ENCODE data around the gene PSMD10. TPM values are rescaled to one million over a fixed set of nuclear protein-coding genes. Genes with fewer than 3 reads are reported as not detected.

Gene PSMD10
- total RNA-seq, 2 experiments from 2014 or later = 32.9 to 33.7 TPM

- Mint-ChIP-seq H3K9me3 (no peaks in the 10 kb centered on the region), H3K27ac (no peak overlapping the region), H3K4me3 (no peak overlapping the region), H3K27me3 (no peaks in the 10 kb centered on the region), H3K36me3 (ENCODE audit: low read depth) (no peaks in the 10 kb centered on the region), H3K4me1 (peaks cover 3% of the 10 kb centered on the region)
- POLR2A ChIA-PET = no interaction called here
- CTCF ChIA-PET = no interaction called here
- DNase-seq = no peak
Observed at GRCh38 chrX:108064001-108064400, 27.3 kb downstream of the PSMD10 start.

- H3K9me3 Mint-ChIP-seq = no peaks in the 10 kb centered on the region
- no peaks in the 10 kb centered on the region for H3K36me3 Mint-ChIP-seq (ENCODE audit: low read depth)
- DNase-seq = no peak
- POLR2A ChIA-PET = no interaction called here
- peaks cover 3% of the 10 kb centered on the region for H3K4me1 Mint-ChIP-seq
- H3K4me3 Mint-ChIP-seq = no peak overlapping the region
- no peak overlapping the region for H3K27ac Mint-ChIP-seq
- H3K27me3 Mint-ChIP-seq = peaks cover 6% of the 10 kb centered on the region
- CTCF ChIA-PET = interaction anchor here (2.5 kb wide), 1 partner anchor 11 kb away, joined by 8 read pairs; no protein-coding TSS in a partner anchor
Observed at GRCh38 chrX:108059801-108060200, 31.5 kb downstream of the PSMD10 start.

GRCh38 chrX:108055546-108055945, 35.8 kb downstream of the PSMD10 start:
- H3K36me3 Mint-ChIP-seq (ENCODE audit: low read depth) = no peaks in the 10 kb centered on the region
- H3K27me3 Mint-ChIP-seq = peaks cover 12% of the 10 kb centered on the region
- POLR2A ChIA-PET = no interaction called here
- no peak overlapping the region for H3K27ac Mint-ChIP-seq
- CTCF ChIA-PET = no interaction called here
- no peak for DNase-seq
- H3K4me1 Mint-ChIP-seq = peaks cover 3% of the 10 kb centered on the region
- no peaks in the 10 kb centered on the region for H3K9me3 Mint-ChIP-seq
- H3K4me3 Mint-ChIP-seq = no peak overlapping the region

- POLR2A ChIA-PET = no interaction called here
Observed at GRCh38 chrX:108053218-108053617, 38.1 kb downstream of the PSMD10 start.

GRCh38 chrX:108049649-108050048, 41.7 kb downstream of the PSMD10 start:
- H3K27ac Mint-ChIP-seq = no peak overlapping the region
- DNase-seq = no peak
- no peaks in the 10 kb centered on the region for H3K9me3 Mint-ChIP-seq
- H3K4me1 Mint-ChIP-seq = no peaks in the 10 kb centered on the region
- ChIA-PET POLR2A (no interaction called here), CTCF (no interaction called here)
- H3K27me3 Mint-ChIP-seq = peaks cover 6% of the 10 kb centered on the region
- H3K4me3 Mint-ChIP-seq = no peak overlapping the region
- no peaks in the 10 kb centered on the region for H3K36me3 Mint-ChIP-seq (ENCODE audit: low read depth)

More at GRCh38 chrX:108053218-108053617, 38.1 kb downstream of the PSMD10 start:
- Mint-ChIP-seq H3K4me3 (no peak overlapping the region), H3K27me3 (peaks cover 9% of the 10 kb centered on the region), H3K4me1 (no peaks in the 10 kb centered on the region), H3K27ac (no peak overlapping the region), H3K36me3 (ENCODE audit: low read depth) (no peaks in the 10 kb centered on the region), H3K9me3 (no peaks in the 10 kb centered on the region)
- CTCF ChIA-PET = no interaction called here
- no peak for DNase-seq

- Mint-ChIP-seq H3K4me3 (no peak within 1 kb of the TSS), H3K27ac (no peak within 1 kb of the TSS), H3K9me3 (no peaks in the 10 kb centered on the region), H3K27me3 (peaks cover 2% of the 10 kb centered on the region), H3K4me1 (no peaks in the 10 kb centered on the region), H3K36me3 (ENCODE audit: low read depth) (no peaks in the 10 kb centered on the region)
- CTCF ChIA-PET = no interaction called here
- DNase-seq = no peak
- POLR2A ChIA-PET = no interaction called here
Observed at GRCh38 chrX:108044554-108045256, 46.6 kb downstream of the PSMD10 start, which contains the start of gene VSIG1. VSIG1 (plus strand) TSS chrX:108045065; CDS start chrX:108045131, 66 bp downstream.

- no peaks in the 10 kb centered on the region for H3K9me3 Mint-ChIP-seq
- H3K27me3 Mint-ChIP-seq = no peaks in the 10 kb centered on the region
- CTCF ChIA-PET = interaction anchor here (0.6 to 0.8 kb wide), 2 partner anchors 16 to 401 kb away, joined by 3 read pairs; no protein-coding TSS in a partner anchor
- no peak for DNase-seq
- no peak overlapping the region for H3K27ac Mint-ChIP-seq
- no peaks in the 10 kb centered on the region for H3K4me1 Mint-ChIP-seq
- no peaks in the 10 kb centered on the region for H3K36me3 Mint-ChIP-seq (ENCODE audit: low read depth)
- POLR2A ChIA-PET = no interaction called here
- H3K4me3 Mint-ChIP-seq = no peak overlapping the region
Observed at GRCh38 chrX:108036298-108036973, 54.9 kb downstream of the PSMD10 start.

- no peaks in the 10 kb centered on the region for H3K4me1 Mint-ChIP-seq
- no peaks in the 10 kb centered on the region for H3K36me3 Mint-ChIP-seq (ENCODE audit: low read depth)
- POLR2A ChIA-PET = no interaction called here
- no peaks in the 10 kb centered on the region for H3K9me3 Mint-ChIP-seq
- H3K4me3 Mint-ChIP-seq = no peak overlapping the region
- CTCF ChIA-PET = no interaction called here
- DNase-seq = no peak
- no peaks in the 10 kb centered on the region for H3K27me3 Mint-ChIP-seq
- H3K27ac Mint-ChIP-seq = no peak overlapping the region
Observed at GRCh38 chrX:108034725-108035124, 56.6 kb downstream of the PSMD10 start.

Other genes with a start within 250 kb of the PSMD10 start
- not detected for gene TEX13B, start 109.2 kb downstream of the PSMD10 start, total RNA-seq
- 10 to 100 TPM in 1 of 2 experiments, 1 to 10 TPM in 1; 9.9 to 13.4 TPM for gene VSIG1, start 46.5 kb downstream of the PSMD10 start, total RNA-seq
- gene ATG4A, start 236 bp upstream of the PSMD10 start, total RNA-seq = 10 to 100 TPM; 11.1 to 12.0 TPM

All from activated CD4-positive, alpha-beta T cell treated with anti-CD3 and anti-CD28 coated beads, Interleukin-2, amount 10 ng/mL, durations not matched to agents 7 days and 5 days (primary cell).